Activated CD8-positive, alpha-beta memory T cell treated with anti-CD3 and anti-CD28 coated beads for 36 hours (primary cell): ENCODE data around the gene ZFP64. TPM values are rescaled to one million over a fixed set of nuclear protein-coding genes. Genes with fewer than 3 reads are reported as not detected.
"Not testable (repeated sequence)": the region's sequence is repeated elsewhere in the genome, so short reads cannot be mapped to it uniquely, and the experiment has no call there.

Source experiments
- CTCF ChIA-PET: fragments of 350-600 bp; sonication (Branson Sonifier 250); formaldehyde crosslinking; loops from one replicate; lab custom pipeline; 2021; ENCODE audit warnings: antibody characterized with exemption; lab: Charles Lee
- POLR2A ChIA-PET: fragments of 350-600 bp; sonication (Branson Sonifier 250); formaldehyde crosslinking; loops from one replicate; lab custom pipeline; 2021; ENCODE audit warnings: antibody characterized with exemption; lab: Charles Lee
- total RNA-seq, 2 experiments: library from RNA; stranded (reverse); gene quantifications; one replicate each; pipeline ENCODE4 v1.2.3, GENCODE V29; 2021

Gene ZFP64
- 10 to 100 TPM; 12.5 to 13.8 TPM for total RNA-seq

GRCh38 chr20:52191132-52191915, at the start of gene ZFP64:
Gene ZFP64, minus strand, starts transcription at chr20:52191779. Its CDS starts 143 bp downstream, at chr20:52191636.
- CTCF ChIA-PET = interaction anchor here (0.6 to 1.6 kb wide), 4 partner anchors 11 to 1204 kb away, joined by 3 to 7 read pairs (median 3); no protein-coding TSS in a partner anchor

GRCh38 chr20:52240802-52241201, 49.2 kb upstream of the ZFP64 start:
- POLR2A ChIA-PET = no interaction called here
- CTCF ChIA-PET = no interaction called here

More at GRCh38 chr20:52191132-52191915, at the start of gene ZFP64:
- POLR2A ChIA-PET = interaction anchor here (1.0 kb wide), 1 partner anchor 12 kb away, joined by 3 read pairs; no protein-coding TSS in a partner anchor

GRCh38 chr20:52239102-52239501, 47.5 kb upstream of the ZFP64 start:
- CTCF ChIA-PET = interaction anchor here (1.4 kb wide), 1 partner anchor 15 kb away, joined by 3 read pairs; no protein-coding TSS in a partner anchor

GRCh38 chr20:52236292-52236691, 44.7 kb upstream of the ZFP64 start:
- CTCF ChIA-PET = no interaction called here
- POLR2A ChIA-PET = no interaction called here

More at GRCh38 chr20:52239102-52239501, 47.5 kb upstream of the ZFP64 start:
- POLR2A ChIA-PET = no interaction called here

- CTCF ChIA-PET = no interaction called here
- POLR2A ChIA-PET = no interaction called here
These were observed 43.5 kb upstream of the ZFP64 start for GRCh38 chr20:52235129-52235528.

GRCh38 chr20:52234302-52235045, 42.9 kb upstream of the ZFP64 start:
- POLR2A ChIA-PET = no interaction called here
- CTCF ChIA-PET = no interaction called here

GRCh38 chr20:52231230-52231746, 39.7 kb upstream of the ZFP64 start:
- ChIA-PET CTCF (no interaction called here), POLR2A (no interaction called here)

GRCh38 chr20:52230409-52230808, 38.8 kb upstream of the ZFP64 start:
- CTCF ChIA-PET = no interaction called here
- POLR2A ChIA-PET = no interaction called here

- POLR2A ChIA-PET, CTCF ChIA-PET: not testable (repeated sequence)
These were observed 37.8 kb upstream of the ZFP64 start for GRCh38 chr20:52229346-52229745.

- POLR2A ChIA-PET = no interaction called here
- CTCF ChIA-PET = interaction anchor here (0.7 kb wide), 1 partner anchor 220 kb away, joined by 3 read pairs; no protein-coding TSS in a partner anchor
These were observed 34.8 kb upstream of the ZFP64 start for GRCh38 chr20:52226370-52226769.

- ChIA-PET POLR2A (no interaction called here), CTCF (no interaction called here)
These were observed 33.3 kb upstream of the ZFP64 start for GRCh38 chr20:52224920-52225319.

- CTCF ChIA-PET, POLR2A ChIA-PET: not testable (repeated sequence)
These were observed 29.8 kb upstream of the ZFP64 start for GRCh38 chr20:52221362-52221761.

GRCh38 chr20:52220891-52221290, 29.3 kb upstream of the ZFP64 start:
- POLR2A ChIA-PET, CTCF ChIA-PET: not testable (repeated sequence)

- ChIA-PET CTCF (no interaction called here), POLR2A (no interaction called here)
These were observed 27.9 kb upstream of the ZFP64 start for GRCh38 chr20:52219441-52219840.

GRCh38 chr20:52217689-52218395, 26.3 kb upstream of the ZFP64 start:
- ChIA-PET POLR2A (no interaction called here), CTCF (no interaction called here)

- ChIA-PET POLR2A (no interaction called here), CTCF (no interaction called here)
These were observed 22.4 kb upstream of the ZFP64 start for GRCh38 chr20:52213995-52214394.

- ChIA-PET POLR2A (no interaction called here), CTCF (no interaction called here)
These were observed 21.4 kb upstream of the ZFP64 start for GRCh38 chr20:52212943-52213342.

GRCh38 chr20:52210037-52210990, 18.7 kb upstream of the ZFP64 start:
- POLR2A ChIA-PET = no interaction called here
- CTCF ChIA-PET = interaction anchor here (1.3 kb wide), 1 partner anchor 9 kb away, joined by 6 read pairs; no protein-coding TSS in a partner anchor
